ENCODE results near the gene KAT8.
"Not testable (repeated sequence)": the region's sequence is repeated elsewhere in the genome, so short reads cannot be mapped to it uniquely, and the experiment has no call there.

The KAT8 gene

DNA sequence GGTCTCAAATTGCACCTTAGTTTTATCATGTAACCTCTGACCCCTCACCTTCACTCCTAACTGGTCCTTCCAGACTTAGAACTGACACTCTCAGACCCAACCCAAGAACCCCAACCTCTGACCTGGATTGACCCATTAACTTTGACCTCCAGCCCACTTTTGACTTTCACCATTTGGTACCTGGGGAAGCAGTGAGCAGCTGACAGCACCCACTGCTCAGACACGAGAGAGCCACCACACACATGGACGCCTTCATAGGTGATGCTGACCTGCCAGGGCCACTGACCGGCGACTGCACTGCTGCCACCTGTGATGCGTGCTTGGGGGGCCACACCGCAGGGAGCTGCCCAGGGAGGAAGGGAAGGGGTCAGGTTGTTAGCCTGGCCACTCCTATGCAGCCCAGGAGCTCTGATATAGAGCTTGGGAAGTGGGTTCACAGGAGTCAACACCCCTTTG is 15.6 kb downstream of the KAT8 start:
- no peak for DNase-seq

DNA sequence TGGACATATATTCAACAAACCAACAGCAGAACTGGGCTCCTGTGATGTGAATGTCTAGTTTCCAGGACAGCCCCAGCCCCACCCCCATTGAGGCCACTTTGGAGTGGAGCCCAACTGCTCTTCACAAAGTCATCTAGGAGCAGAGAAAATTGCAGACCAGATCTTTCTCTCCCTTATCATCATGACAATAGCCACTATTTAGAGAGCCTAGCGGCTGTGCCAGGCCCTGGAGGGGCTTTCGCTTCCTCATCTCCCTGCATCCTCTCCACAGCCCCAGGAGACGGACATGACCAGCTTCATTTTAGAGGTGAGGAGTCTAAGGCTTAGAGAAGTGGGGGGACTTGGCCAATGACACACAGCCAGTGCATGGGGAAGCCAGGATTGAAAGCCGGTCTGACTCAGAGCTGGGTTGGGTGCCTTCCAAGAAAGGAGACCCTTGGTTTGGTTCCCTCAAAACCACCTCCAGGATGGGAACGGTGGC is 16.7 kb downstream of the KAT8 start:
- DNase-seq: no peak

DNA sequence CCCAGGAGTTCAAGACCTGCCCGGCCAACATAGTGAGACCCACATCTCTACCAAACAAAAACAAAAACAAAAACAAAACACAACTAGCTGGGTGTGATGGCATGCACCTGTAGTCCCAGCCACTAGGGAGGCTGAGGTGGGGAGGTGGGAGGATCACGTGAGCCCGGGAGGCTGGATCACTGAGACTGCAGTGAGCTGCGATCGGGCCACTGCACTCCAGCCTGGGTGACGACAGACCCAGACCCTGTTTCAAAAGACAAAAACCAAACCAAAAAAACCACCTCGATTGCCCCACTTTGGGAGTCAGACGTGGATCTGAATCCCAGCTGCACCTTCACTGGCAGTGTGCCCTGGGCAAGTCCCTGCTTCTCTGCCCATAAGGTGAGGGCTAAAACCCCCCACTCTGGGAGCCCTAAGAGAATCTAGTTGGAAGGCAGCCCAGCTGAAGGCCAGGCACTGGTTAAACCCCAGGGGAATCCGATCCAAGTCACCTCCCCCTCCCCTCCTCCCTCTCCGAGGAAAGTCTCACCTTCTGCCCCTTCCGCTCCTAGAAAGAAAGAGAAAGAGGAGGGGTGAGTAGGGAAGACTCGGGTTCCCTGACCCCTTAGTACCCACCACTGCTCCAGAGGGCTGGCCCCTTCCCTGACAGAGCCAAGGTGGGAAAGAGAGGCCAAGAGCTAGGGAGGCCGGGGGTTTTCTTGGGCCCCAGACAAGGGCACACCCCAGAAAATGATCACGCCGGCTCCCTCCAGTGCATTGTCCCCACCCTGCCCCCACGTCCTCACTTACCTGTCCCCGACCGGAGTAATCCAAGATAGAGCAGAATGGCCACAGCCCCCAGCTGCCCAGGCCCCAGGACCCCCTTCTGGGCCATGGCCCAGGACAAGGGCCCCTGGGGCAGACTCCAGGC is 17.4 kb downstream of the KAT8 start:
- DNase-seq: peak; percentile 12

DNA sequence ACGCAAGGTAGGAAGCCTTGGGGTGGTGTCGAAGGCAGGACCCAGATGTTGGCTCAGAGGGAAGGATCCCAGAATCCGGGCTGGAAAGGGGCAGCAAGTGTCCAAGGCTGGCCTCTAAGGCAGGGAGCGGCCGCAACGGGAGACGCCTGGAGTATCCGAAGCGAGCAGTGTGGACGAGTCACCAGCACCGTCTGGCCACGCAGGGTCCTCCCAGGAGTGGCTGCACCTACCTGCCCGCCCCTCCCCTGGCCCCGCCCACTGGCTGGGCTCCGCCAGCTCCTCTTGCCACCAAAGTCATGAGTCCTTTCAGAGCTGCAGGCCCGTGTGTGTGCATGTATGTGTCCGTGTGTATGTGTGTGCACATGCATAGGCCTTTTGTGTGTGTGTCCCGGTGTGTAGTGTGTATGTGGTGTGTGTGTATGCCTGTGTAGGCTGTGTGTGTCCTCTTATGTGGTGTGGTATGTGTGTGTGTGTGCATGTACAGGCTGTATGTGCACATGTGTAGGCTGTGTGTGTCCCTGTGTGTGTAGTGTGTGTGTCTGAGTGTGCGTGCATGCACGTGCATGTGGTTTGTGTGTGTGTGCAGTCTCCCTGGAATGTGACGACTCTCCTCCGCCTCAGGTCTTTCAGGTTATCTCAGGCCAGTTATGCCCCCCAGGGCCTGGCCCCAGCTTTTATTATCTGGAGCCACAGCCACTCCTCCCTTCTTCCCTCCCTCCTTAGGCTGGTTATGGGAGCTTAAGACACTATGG is 18.2 kb downstream of the KAT8 start, which contains the start of gene PRSS8:
Gene PRSS8 (minus strand): TSS at position 193 of the 752 bp plus-strand sequence. CDS start 229 bp downstream, outside the sequence.
- no peak for DNase-seq

DNA sequence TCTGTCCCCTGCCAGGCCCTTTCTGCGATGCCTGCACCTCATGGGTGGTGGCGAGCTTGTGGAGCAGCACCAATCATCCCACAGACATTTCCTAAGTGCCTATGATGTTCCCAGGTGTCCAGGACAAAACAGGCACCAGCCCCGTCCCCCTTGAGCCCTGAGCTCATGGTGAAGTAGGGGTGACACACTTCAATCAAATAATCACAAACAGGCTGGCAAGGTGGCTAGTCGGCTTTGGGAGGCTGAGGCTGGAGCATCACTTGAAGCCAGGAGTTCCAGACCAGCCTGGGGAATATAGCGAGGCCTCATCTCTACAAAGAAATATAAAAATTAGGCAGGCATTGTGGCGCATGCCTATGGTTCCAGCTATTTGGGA is 18.8 kb downstream of the KAT8 start:
- DNase-seq: no peak

DNA sequence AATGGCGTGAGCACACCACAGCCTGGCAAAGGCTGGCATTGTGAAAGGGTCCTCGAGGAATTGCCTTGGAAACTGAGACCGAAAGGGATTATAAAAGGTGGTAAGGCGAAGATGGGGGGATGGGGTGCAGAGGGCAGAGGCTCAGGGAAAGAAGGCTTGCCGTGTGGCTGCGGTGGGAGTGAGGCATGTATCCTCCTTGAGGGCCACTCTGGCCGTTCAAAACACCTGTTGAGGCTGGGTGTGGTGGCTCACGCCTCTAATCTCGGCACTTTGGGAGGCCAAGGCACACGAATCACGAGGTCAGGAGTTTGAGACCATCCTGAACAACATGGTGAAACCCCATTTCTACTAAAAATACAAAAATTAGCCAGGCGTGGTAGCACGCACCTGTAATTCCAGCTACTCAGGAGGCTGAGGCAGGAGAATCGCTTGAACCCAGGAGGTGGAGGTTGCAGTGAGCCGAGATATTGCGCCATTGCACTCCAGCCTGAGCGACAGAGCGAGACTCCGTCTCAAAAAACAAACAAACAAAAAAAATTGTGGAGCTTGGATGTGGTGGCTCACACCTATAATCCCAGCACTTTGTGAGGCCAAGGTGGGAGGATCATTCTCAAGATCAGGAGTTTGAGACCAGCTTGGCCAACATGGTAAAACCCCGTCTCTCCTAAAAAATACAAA is 19.5 kb downstream of the KAT8 start:
- not testable (repeated sequence) for DNase-seq

DNA sequence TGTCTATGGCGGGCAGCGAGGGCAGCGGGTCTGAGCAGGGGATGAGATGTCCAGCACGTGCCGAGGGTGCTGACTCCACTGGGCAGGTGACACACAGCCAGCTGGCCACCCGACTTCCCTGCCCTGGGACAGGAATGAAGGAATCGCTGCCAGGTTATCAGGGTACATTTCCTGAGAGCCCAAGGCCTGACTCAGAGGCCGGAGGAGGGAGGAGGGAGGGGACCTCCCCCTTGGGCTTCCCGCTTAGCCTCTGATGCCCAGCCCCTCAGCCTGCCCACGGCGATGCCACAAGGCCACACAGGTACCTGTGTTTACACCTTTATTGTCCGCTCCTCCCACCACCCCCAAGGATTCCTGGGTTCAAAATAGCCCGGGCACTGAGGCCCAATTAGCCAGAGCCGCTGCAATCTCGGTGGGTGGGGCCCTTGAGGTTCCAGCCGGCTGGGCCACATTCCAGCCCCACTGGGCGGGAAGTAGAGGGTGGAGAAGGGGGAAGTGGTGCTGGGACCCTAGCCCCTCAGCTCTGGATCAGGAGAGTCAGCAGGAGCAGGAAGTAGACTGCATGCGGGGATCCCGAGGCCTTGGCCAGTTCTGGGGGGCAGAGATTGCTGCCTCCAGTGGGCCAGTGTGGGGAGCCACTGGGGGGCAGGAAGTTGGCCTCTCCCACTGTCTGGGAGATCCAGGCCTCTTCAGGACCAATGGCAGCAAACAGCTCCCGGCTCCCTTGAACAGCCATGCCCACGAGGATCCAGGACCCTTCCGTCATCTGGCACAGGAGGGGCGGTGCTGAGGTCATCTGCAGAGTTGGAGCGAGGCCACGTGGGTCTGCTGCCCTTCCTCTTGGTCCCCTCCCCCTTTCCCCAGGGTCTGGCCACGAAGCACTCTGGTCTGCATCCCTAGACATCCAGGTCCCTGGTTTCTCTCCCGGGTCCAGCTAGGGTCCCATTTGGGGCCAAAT is 21.4 kb downstream of the KAT8 start:
- DNase-seq: no peak

DNA sequence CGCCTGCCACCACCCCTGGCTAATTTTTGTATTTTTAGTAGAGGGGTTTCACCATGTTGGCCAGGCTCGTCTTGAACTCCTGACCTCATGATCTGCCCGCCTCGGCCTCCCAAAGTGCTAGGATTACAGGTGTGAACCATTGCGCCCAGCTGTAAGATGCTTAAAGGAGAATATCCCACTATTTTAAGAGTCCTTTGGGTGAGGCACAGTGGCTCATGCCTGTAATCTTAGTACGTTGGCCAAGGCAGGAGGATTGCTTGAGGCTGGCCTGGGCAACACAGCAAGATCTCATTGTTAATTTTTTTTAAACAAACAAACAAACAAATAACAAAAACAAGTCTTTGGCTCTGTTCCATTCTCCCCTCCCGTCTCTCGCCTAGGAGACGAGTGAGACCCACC is 23.6 kb downstream of the KAT8 start:
- not testable (repeated sequence) for DNase-seq

DNA sequence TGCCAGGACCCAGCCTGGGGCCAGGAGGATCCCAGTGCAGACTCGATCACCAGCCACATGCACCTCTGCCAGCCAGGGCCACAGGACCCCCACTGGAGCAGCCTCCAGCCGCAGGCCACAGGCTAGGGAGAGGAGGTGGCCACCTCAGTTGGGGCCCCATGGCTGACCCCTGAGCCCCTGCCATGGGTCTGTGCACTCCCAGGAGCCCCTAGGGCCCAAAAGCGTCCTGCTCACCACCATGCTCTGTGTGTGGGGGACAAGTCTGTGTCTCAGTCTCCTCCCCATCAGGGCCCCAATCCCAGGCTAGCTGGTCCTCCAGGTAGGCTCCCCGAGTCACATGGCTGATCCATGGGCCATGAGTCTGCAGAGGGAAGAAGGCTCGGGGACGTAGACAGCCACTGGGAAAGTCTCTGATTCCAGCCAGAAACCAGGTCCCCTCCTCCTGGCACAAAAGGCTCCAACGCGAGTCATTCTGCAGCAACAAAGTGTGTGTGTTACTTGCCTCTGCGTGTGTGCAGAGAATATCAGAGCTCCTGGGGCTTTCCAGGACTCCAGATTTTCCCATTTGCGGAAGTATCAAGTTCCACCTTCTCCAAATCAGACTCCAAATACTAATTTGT is 24.1 kb downstream of the KAT8 start:
- DNase-seq: peak; percentile 67

DNA sequence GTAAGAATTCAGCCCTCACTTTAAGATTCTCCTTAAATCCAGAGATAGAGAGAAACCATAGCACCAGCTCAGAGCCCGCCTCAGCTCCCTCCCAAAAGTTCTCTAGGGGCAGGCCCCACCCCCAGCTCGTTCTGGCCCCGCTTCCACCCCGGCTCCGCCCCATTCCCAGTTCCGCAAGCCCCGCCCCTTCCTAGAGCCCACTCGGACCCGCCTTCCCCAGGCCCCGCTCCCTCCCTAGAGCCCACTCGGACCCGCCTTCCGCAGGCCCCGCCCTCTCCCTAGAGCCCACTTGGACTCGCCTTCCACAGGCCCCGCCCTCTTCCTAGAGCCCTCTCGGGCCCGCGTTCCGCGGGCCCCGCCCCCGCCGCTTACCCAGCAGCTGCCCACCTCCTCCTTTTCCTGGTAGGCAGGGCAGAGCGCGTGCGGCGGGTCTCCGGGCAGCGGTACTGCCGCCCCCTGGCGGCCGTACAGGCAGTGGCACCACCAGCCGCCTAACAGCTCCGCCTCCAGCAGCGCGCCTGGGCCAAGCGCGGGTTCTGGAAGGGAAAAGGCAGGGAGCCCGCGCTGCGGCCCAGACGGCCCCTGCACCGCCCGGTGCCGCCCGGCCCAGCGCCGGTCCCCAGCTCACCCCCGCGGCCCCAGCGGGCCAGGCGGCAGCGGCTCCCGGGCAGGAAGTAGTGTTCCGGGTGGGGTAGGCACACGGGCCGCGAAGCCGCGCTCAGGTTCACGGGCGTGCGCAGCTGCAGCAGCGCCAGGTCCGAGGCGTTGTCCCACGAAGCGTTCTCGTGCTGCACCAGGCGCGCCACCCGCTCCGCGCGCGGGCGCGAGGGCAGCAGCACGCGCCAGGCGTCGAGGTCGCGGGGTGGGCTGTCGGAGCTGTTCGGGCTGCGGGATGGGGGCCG is 24.9 kb downstream of the KAT8 start:
- DNase-seq: peak; percentile 98

DNA sequence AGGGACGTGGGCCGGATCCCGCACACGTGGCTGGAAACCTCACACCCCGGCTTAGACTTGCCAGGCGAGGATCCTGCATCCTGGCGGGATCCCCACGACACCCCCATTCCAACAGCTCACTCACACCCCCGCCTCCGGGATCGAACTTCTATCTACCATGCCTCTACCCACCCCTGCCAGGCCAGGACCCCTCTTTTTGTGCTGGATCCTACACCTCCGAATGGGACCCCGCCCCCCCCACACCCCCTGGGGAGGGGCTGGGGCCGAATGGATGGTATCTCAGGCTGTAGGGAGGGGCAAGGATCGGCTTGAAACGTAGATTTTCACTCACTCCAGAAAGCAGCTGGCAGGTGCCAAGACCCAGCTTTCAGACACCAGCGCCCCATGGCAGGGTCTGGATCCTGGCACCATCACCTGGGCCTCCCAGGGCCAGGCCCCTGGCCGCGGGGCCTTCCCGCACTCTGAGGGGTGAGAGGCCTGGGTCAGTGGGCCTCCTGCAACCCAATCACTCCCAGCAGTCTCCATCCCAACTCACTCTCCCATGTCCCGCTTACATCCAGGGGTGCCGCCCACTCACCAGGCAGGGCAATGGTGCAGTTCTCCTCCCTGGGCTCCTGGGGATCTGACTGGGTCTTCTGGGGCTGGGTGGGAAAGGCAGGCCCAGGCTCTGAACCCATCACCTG is 25.7 kb downstream of the KAT8 start:
- no peak for DNase-seq

DNA sequence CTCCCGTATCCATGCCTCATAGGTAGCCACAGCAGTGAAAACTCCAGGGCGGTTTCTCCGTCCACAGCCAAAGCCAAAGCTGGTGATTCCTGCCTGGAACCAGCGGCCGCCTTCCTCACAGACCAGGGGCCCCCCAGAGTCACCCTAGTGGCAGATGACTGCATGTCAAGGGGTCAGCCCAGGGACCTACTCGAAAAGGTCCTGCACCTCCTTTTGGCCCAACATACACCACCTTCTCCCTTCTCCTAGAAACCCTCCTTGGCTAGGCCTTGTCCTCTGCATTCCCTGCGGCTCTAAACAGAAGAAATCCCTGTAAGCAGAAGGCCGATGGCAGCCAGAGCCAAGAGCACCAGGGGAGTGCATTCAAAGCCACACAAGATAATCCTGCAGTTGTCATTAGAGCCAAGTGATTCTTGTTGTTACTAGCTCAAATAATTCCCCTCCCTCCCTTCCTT is 26.3 kb downstream of the KAT8 start:
- no peak for DNase-seq

DNA sequence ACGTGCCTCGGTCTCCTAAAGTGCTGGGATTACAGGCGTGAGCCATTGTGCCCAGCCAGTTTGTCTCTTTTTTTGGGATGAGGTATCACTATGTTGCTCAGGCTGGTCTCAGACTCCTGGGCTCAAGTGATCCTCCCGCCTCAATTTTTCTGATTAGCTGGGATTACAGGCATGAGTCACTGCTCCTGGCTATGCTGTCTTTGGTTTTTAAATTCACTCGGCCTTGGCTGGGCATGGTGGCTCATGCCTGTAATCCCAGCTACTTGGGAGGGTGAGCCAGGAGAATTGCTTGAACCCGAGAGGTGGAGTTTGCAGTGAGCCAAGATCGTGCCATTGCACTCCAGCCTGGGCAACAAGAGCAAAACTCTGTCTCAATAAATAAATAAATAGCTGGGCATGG is 27.0 kb downstream of the KAT8 start:
- DNase-seq: not testable (repeated sequence)

DNA sequence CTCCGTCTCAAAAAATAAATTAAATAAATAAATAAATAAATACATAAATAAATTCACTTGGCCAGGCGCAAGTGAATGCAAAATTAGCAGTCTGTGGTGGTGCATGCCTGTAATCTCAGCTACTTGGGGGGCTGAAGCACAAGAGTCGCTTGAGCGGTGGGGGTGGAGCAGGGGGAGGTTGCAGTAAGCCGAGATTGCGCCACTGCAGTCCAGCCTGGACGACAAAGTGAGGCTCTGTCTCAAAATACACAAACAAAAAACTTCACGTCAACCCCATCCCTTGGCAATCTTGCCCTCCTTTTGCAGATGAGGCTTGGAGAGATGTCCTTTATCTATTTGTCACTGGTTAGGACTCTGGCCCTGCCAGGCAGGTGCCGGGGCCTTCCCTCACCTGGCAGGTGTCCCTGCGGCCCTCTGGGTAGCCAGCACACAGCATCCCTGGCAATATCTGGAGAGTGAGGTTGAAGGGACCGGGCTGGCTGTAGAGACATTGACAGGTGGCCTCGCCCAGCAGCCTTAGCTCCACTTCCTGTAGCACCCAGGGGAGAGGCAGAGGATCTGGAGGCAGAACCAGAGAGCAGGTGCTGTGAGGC is 28.0 kb downstream of the KAT8 start:
- DNase-seq: no peak

DNA sequence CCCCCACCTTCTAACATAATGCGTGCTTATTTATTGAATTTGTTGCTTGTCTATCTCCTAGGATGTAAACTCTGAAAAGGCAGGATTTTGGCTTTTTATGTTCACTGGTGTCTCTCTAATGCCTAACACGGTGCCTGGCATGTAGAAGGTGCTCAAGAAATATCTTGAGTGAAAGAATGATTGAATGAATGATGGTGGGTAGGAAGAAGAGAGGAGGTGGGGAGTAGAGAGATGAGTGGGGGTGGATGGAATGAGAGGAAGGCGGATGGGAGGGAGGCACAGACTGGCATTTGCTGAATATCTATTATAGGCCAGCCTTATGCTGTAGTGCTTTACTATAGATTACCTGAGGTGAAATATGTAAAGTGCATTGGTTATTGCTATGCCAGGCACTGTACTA is 30.1 kb downstream of the KAT8 start:
- DNase-seq: no peak

DNA sequence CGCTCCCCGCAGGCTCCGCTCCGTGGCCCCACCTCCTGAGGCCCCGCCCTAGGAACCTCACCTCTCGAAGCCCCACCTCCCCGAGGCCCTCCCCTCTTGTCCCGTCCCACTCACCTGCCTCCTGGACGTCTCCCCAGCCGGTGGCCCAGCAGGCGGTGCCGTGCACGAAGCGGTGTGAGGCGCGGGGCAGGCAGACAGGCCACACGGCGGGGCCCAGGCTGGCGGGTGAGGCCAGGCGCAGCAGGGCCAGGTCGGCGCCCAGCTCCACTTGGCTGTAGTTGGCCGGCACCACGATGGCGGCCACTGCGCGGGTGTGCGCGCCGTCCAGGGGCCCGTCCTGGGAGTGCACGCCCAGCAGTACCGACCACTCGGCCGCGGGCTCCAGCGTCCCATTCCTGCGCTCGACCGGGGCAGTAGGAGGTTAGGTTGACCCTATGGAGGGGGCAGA is 30.8 kb downstream of the KAT8 start:
- no peak for DNase-seq

DNA sequence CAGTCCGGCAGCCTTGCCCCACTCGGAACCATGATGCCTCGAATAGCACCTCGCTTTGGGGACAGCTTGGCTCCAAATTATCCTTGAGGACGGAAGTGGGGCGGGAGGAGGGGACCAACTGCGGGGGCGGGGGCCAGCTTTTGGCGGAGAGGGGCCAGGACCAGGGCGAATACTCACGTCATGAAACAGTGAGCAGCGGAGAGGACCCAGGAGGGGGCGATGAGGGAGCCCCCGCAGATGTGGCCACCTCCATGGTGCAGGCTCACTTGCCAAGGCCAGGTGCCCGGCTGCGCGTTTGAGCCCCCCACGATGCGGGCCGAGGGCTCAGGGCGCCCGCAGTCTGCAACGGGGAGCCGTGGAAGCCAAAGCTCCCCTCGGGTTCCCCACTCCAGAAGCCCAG is 31.4 kb downstream of the KAT8 start:
- DNase-seq: no peak

DNA sequence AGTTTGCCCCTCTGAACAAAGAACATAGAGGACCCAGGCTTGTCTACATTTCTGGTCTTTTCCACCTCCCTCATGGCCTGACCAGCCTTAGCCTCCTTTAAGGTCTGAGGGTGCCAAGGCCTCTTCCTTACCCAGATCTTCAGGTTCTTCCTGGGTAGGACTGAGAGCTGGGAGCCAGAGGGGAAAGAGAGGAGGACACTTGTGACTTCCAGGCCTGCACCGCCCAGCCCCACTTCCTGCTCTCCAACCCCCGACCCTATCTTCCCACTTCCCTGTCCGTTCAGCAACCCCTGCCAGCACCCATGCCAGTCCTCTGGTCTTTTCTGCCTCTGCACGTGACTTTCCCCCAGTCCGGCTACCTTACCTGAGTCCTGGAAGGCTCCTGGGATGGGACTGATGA is 31.9 kb downstream of the KAT8 start:
- no peak for DNase-seq

Measured in DMS 273 treated with DMSO at 0.1 percent for 48 hours (cell line).